AG04449 (cell line): ENCODE results near the gene ZNF280B.

Experiments used
- CTCF ChIA-PET: fragments of 350-600 bp; formaldehyde crosslinking; extraction: SDS; loops from one replicate; lab custom pipeline; 2021; ENCODE audit warnings: antibody characterized with exemption; lab: Yijun Ruan, JAX
- POLR2A ChIA-PET: fragments of 400-600, 350-600 bp; formaldehyde crosslinking; extraction: SDS; loops from one replicate; lab custom pipeline; 2020; ENCODE audit warnings: antibody characterized with exemption, inconsistent platforms; lab: Yijun Ruan, JAX
- DNase-seq: peaks from one replicate; pipeline ENCODE4 v3.0.0-alpha.2; 2010; ENCODE audit warnings: low read depth, low spot score
- H3K4me3 ChIP-seq: 2 replicates; pipeline ENCODE4 v1.5.1; 2011; ENCODE audit warnings: low read depth, mild to moderate bottlenecking, control low read depth, low read length
- TF ChIP-seq, protein P1 (sequence below): IDR thresholded peaks from one replicate; pipeline ENCODE4 v1.5.1; 2011; ENCODE audit warnings: mild to moderate bottlenecking, moderate library complexity, low read length, control low read depth, inconsistent platforms; ENCODE audit not compliant: insufficient read depth; ENCODE audit errors: missing control alignments

Gene ZNF280B

DNA sequence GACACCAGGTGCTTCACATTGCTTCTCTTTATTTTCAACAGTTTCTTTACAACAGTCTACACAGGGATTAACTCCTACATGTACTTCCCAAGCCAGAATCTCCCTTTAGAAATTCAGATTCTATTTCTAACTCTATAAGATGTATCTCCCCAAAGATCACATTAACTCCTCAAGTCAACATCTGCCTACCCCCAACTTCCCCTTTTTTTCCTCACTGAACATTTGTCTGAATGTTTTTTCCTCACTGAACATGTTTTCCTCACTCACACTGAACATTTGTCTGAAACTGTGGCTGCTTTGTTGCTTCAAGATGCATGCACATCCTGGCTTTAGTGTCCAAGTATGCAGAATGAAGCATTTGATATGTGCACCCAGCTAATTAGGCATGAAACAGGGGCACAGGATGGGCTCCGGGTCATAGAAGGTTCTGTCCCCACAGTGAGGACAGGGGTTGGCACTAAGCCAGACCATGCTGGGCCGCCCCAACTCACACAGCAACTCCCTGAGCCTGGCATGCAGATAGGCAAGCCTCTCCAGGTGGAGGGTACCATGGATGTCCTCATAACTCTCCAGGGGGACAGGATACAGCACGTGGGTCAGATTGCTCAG lies 39.3 kb upstream of the ZNF280B start:
- ChIA-PET CTCF (no interaction called here), POLR2A (no interaction called here)
- TF ChIP-seq, protein P1, sequence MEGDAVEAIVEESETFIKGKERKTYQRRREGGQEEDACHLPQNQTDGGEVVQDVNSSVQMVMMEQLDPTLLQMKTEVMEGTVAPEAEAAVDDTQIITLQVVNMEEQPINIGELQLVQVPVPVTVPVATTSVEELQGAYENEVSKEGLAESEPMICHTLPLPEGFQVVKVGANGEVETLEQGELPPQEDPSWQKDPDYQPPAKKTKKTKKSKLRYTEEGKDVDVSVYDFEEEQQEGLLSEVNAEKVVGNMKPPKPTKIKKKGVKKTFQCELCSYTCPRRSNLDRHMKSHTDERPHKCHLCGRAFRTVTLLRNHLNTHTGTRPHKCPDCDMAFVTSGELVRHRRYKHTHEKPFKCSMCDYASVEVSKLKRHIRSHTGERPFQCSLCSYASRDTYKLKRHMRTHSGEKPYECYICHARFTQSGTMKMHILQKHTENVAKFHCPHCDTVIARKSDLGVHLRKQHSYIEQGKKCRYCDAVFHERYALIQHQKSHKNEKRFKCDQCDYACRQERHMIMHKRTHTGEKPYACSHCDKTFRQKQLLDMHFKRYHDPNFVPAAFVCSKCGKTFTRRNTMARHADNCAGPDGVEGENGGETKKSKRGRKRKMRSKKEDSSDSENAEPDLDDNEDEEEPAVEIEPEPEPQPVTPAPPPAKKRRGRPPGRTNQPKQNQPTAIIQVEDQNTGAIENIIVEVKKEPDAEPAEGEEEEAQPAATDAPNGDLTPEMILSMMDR, result no peak
- DNase-seq, result no peak
- H3K4me3 ChIP-seq, result no peak overlapping the region

DNA sequence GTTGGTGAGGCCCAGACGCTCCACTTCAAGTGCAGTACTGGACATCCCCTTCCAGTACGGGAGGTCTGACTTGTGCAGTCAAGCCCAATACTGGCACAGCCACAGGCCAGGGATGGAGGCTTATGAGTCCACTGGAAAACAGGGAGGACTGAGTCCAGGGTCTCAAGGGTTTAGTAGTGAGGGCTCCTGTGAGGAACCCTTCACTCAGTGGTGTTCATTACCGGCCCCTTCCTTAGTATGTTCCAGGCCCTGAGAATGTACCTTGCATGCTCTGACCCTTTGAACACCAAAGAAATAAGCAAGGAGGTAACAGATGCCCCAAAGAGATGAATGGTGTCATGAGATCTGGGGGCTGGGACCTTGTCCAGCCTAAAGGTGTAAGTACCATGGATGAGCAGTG lies 38.7 kb upstream of the ZNF280B start:
- TF ChIP-seq, protein P1, result no peak
- POLR2A ChIA-PET, result no interaction called here
- CTCF ChIA-PET, result interaction anchor here (1.0 kb wide), 1 partner anchor 40 kb away, joined by 3 read pairs; no protein-coding TSS in a partner anchor
- DNase-seq, result no peak
- H3K4me3 ChIP-seq, result no peak overlapping the region

DNA sequence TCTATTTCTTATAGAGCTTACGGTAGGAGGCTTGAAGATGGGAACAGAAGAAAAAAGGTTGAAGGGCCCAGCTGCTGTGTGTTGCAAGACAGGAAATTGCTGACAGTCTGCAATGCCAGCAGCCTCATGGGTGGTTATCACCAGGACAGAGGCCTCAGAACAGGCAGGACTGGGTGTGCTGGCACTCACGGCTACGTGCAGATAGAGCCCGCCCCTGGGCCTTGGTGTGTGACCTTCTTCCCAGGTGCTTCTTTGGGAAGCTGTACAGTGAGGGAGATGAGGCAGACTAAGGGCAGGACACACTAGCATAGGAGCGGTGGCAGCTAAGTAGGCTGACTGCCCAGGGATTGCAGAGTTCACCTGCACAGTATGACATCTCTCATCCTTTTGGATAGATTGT lies 37.9 kb upstream of the ZNF280B start:
- H3K4me3 ChIP-seq, result no peak overlapping the region
- CTCF ChIA-PET, result interaction anchor here (1.0 to 1.2 kb wide), 2 partner anchors 30 to 41 kb away, joined by 3 to 4 read pairs; no protein-coding TSS in a partner anchor
- POLR2A ChIA-PET, result no interaction called here
- no peak for DNase-seq
- TF ChIP-seq, protein P1, result no peak

DNA sequence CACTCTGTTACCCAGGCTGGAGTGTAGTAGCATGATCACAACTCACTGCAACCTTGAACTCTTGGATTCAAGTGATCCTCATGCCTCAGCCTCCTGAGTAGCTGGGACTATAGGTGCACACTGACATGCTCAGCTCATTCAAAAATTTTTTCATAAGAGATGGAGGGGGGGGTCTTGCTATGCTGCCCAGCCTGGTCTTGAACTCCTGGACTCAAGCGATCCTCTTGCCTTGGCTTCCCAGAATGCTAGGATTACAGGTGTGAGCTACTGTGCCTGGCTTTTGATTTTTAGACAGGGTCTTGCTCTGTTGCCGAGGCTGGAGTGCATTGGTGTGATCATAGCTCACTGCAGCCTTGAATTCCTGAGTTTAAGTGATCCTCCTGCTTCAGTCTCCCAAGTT lies 36.5 kb upstream of the ZNF280B start:
- no peak for DNase-seq
- CTCF ChIA-PET, result interaction anchor here (0.6 to 0.9 kb wide), 2 partner anchors 41 to 48 kb away, joined by 3 read pairs; no protein-coding TSS in a partner anchor
- H3K4me3 ChIP-seq, result no peak overlapping the region
- POLR2A ChIA-PET, result no interaction called here
- TF ChIP-seq, protein P1, result no peak

DNA sequence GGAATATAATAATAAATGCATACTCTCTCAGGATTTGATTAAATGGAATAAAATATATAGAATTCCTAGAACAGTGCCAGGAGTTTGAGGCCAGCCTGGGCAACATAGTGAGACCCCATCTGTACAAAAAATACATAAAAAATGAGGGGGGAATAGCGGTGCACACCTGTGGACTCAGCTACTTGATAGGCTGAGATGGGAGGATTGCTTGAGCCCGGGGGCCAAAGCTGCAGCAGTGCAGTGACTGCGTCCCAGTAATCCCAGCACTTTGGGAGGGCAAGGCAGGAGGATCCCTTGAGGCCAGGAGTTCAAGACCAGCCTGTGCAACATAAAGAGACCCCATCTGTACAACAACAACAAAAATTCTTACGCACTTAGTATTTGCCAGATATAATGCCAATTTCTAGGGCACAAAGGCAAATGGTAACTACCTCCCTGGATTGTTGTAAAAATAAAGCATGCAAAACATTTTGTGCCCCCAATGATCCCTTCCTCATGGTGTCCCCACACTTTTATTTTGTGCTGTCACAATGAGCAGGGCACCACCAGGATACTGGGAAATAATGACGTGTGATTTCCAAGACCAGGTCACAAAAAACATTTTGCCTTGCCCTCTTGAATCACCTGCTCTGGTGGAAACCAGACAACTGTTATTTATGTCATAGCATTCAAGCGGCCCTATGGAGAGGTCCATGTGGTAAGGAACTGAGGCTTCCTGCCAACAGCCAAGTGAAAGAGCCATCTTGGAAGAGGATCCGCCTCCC lies 29.9 kb upstream of the ZNF280B start:
- TF ChIP-seq, protein P1, result no peak
- DNase-seq, result no peak
- no peak overlapping the region for H3K4me3 ChIP-seq
- ChIA-PET POLR2A (no interaction called here), CTCF (no interaction called here)

DNA sequence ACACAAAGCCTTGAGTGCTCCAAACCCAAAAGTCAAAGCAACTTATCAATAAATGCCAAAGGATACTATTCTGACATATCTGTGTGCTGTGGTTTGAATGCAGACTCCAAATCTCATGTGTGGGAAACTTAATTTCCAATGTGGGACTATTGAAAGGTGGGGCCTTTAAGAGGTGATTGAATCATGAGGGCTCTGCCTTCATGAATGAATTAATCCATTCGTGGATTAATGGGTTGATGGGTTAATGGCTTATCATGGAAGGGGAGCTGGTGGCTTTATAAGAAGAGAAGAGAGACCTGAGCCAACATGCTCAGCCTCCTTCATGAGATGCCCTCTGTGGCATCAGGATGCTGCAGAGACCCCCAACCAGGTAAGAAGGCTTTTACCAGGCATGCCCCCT lies 28.4 kb upstream of the ZNF280B start:
- CTCF ChIA-PET, result no interaction called here
- H3K4me3 ChIP-seq, result no peak overlapping the region
- DNase-seq, result no peak
- POLR2A ChIA-PET, result no interaction called here
- TF ChIP-seq, protein P1, result no peak
